ENCODE results near the gene PLEKHB2.
"Not testable (repeated sequence)": the region's sequence is repeated elsewhere in the genome, so short reads cannot be mapped to it uniquely, and the experiment has no call there.

Gene PLEKHB2

DNA sequence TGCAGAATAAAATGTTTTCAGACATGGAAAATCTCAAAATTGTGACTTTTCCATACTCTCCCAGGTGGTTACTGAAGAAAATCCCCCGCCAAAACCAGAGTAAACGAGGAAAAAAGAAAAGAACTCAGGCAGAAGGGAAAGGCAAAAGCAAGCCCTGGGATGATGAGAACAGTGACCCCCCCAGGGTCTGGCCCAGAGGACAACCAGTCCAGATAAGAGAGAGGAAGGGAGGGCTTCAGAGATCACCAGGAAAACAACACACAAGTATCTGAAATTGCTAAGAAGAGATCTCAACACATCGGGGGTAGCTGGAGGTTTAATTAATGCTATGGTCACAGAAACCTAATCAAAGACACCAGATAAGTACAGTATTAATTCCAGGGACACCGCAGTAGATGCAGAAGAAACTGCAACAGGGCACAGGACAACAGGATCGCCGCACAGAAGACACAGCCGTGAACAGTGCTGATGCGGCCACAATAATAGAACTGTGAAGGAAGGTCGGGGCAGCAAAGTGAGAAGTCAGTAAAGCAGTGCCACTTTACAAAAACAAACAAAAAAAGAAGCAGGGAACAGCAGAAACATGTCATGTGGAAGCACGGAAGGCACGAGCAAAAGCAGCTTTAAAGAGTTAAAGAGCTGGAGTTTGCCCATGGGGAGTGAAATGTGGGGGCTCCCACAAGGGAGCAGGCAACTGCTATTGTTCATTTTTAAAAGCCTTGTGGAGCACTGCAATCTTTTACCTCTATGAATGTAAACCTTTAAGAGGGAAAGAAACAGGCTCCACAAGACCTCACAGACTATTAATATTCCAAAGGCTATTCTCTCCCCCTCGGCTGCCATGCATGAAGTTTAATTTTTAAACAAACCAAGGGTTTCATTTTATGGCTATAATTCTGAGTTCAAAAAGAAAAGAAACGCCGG lies 40.3 kb upstream of the PLEKHB2 start:
- H3K4me1 ChIP-seq (ENCODE audit: control insufficient read depth, insufficient read depth, low read depth, low read length): peaks cover 8% of the 10 kb centered on the region
- H3K9ac ChIP-seq (ENCODE audit: low read length): no peak overlapping the region
- H3K4me3 ChIP-seq (ENCODE audit: insufficient read depth in 1 of 2, low read depth in 1 of 2, low read length in 2 of 2): no peak overlapping the region
- H3K23ac ChIP-seq (ENCODE audit: low read length in 2 of 2): no peak overlapping the region
- peak overlapping the region; percentile 35 for H3K27ac ChIP-seq (ENCODE audit: low read length, poor library complexity, severe bottlenecking)
- H2BK15ac ChIP-seq (ENCODE audit: low read depth, poor library complexity, severe bottlenecking): no peak overlapping the region
- peaks cover 8% of the 10 kb centered on the region for H3K79me1 ChIP-seq (replicated peaks; ENCODE audit: low read length, poor library complexity, severe bottlenecking)
- H3K27me3 ChIP-seq (ENCODE audit: control insufficient read depth in 1 of 2, insufficient read depth in 1 of 2, low read length in 2 of 2): no peaks in the 10 kb centered on the region
- H2BK120ac ChIP-seq (ENCODE audit: low read depth, low read length): no peak overlapping the region
- H3K4me2 ChIP-seq (ENCODE audit: low read length, poor library complexity, severe bottlenecking): peak overlapping the region; percentile 10
- H2AK5ac ChIP-seq (ENCODE audit: low read length, severe bottlenecking): no peak overlapping the region
- WGBS: 79% methylated on average over 12 of the region's 14 CpGs
- peaks cover 34 to 63% of the 10 kb centered on the region in 2 experiments for H3K36me3 ChIP-seq (ENCODE audit: control insufficient read depth in 1 of 2, insufficient read depth in 2 of 2, low read depth in 1 of 2, low read length in 2 of 2)
- no peaks in the 10 kb centered on the region for H3K9me3 ChIP-seq (ENCODE audit: control insufficient read depth, low read length)
- H2BK12ac ChIP-seq (ENCODE audit: low read length in 2 of 2): no peak overlapping the region
- H2BK5ac ChIP-seq (ENCODE audit: low read depth, low read length, poor library complexity, severe bottlenecking): no peak overlapping the region
- no peak overlapping the region for H4K8ac ChIP-seq (ENCODE audit: low read length)
- no peak overlapping the region for H3K4ac ChIP-seq (ENCODE audit: low read depth in 1 of 2, low read length in 2 of 2)
- H2AFZ ChIP-seq (ENCODE audit: low read depth, low read length): no peak overlapping the region
- no peak for DNase-seq
- no peak overlapping the region for H4K91ac ChIP-seq (ENCODE audit: low read length)
- H3K18ac ChIP-seq (ENCODE audit: low read depth in 1 of 2, low read length in 2 of 2): no peak overlapping the region
- H3K14ac ChIP-seq (ENCODE audit: low read length in 2 of 2): no peak overlapping the region

DNA sequence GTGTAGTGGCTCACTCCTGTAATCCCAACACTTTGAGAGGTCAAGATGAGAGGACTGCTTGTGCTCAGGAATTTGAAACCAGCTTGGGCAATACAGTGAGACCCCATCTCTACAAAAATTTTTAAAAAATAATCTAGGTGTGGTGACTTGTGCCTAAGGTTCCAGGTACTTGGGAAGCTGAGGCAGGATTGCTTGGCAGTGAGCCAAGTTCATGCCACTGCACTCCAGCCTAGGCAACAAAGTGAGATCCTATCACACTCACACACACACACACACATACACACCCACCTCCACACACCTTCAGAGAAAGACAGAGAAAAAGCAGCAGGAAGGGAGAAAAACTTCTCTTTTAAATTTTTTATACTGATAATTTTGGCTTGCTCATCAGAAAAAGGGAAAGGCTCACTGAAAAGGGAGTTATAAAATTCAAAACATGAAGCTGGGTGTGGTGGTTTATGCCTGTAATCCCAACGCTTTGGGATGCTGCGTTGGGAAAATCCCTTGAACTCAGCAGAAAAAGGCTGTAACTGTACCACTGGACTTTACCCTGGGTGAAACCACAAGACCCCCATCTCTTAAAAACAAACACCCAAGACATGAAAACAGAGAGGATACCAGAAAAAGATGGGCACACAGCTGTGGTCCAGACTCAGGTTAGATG lies 37.5 kb upstream of the PLEKHB2 start:
- Histone ChIP-seq H3K18ac (ENCODE audit: low read depth in 1 of 2, low read length in 2 of 2) (no peak overlapping the region), H3K14ac (ENCODE audit: low read length in 2 of 2) (no peak overlapping the region), H3K9ac (ENCODE audit: low read length) (no peak overlapping the region), H3K9me3 (ENCODE audit: control insufficient read depth, low read length) (no peaks in the 10 kb centered on the region), H2BK15ac (ENCODE audit: low read depth, poor library complexity, severe bottlenecking) (no peak overlapping the region), H2BK12ac (ENCODE audit: low read length in 2 of 2) (no peak overlapping the region), H2AFZ (ENCODE audit: low read depth, low read length) (no peak overlapping the region), H2BK120ac (ENCODE audit: low read depth, low read length) (no peak overlapping the region), H2AK5ac (ENCODE audit: low read length, severe bottlenecking) (no peak overlapping the region), H3K23ac (ENCODE audit: low read length in 2 of 2) (no peak overlapping the region), H4K8ac (ENCODE audit: low read length) (no peak overlapping the region), H3K79me1 (replicated peaks; ENCODE audit: low read length, poor library complexity, severe bottlenecking) (peaks cover 20% of the 10 kb centered on the region), H4K91ac (ENCODE audit: low read length) (no peak overlapping the region), H3K4me1 (ENCODE audit: control insufficient read depth, insufficient read depth, low read depth, low read length) (peaks cover 8% of the 10 kb centered on the region), H3K27ac (ENCODE audit: low read length, poor library complexity, severe bottlenecking) (no peak overlapping the region), H3K36me3 (ENCODE audit: control insufficient read depth in 1 of 2, insufficient read depth in 2 of 2, low read depth in 1 of 2, low read length in 2 of 2) (peaks cover 43 to 67% of the 10 kb centered on the region in 2 experiments), H3K4me2 (ENCODE audit: low read length, poor library complexity, severe bottlenecking) (no peak overlapping the region), H2BK5ac (ENCODE audit: low read depth, low read length, poor library complexity, severe bottlenecking) (no peak overlapping the region), H3K4me3 (ENCODE audit: insufficient read depth in 1 of 2, low read depth in 1 of 2, low read length in 2 of 2) (no peak overlapping the region), H3K27me3 (ENCODE audit: control insufficient read depth in 1 of 2, insufficient read depth in 1 of 2, low read length in 2 of 2) (no peaks in the 10 kb centered on the region), H3K4ac (ENCODE audit: low read depth in 1 of 2, low read length in 2 of 2) (no peak overlapping the region)
- WGBS: 100% methylated on average over 2 of the region's 2 CpGs
- DNase-seq: no peak

DNA sequence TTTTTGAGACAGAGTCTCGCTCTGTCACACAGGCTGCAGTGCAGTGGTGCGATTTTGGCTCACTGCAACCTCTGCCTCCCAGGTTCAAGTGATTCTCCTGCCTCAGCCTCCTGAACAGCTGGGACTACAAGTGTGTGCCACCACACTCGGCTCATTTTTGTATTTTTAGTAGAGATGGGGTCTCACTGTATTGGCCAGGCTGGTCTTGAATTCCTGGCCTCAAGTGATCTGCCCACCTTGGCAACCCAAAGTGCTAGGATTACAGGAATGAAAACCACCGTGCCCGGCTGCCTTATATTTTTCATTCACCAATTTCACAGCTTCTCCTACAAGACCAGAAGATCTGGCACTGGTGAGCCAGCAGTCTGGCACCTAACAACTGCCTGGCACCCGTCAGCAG lies 37.0 kb upstream of the PLEKHB2 start:
- not testable (repeated sequence) for H3K23ac ChIP-seq (ENCODE audit: low read length in 2 of 2); H2BK120ac ChIP-seq (ENCODE audit: low read depth, low read length); H3K4me1 ChIP-seq (ENCODE audit: control insufficient read depth, insufficient read depth, low read depth, low read length); DNase-seq; H4K8ac ChIP-seq (ENCODE audit: low read length); H3K4me2 ChIP-seq (ENCODE audit: low read length, poor library complexity, severe bottlenecking); H3K4ac ChIP-seq (ENCODE audit: low read depth in 1 of 2, low read length in 2 of 2); H3K9me3 ChIP-seq (ENCODE audit: control insufficient read depth, low read length); H2BK15ac ChIP-seq (ENCODE audit: low read depth, poor library complexity, severe bottlenecking); H3K14ac ChIP-seq (ENCODE audit: low read length in 2 of 2); H2BK12ac ChIP-seq (ENCODE audit: low read length in 2 of 2); H2AFZ ChIP-seq (ENCODE audit: low read depth, low read length); H3K27ac ChIP-seq (ENCODE audit: low read length, poor library complexity, severe bottlenecking); H3K18ac ChIP-seq (ENCODE audit: low read depth in 1 of 2, low read length in 2 of 2); H4K91ac ChIP-seq (ENCODE audit: low read length); H3K4me3 ChIP-seq (ENCODE audit: insufficient read depth in 1 of 2, low read depth in 1 of 2, low read length in 2 of 2); H3K27me3 ChIP-seq (ENCODE audit: control insufficient read depth in 1 of 2, insufficient read depth in 1 of 2, low read length in 2 of 2); H2BK5ac ChIP-seq (ENCODE audit: low read depth, low read length, poor library complexity, severe bottlenecking); H2AK5ac ChIP-seq (ENCODE audit: low read length, severe bottlenecking); H3K9ac ChIP-seq (ENCODE audit: low read length)
- peaks cover 20% of the 10 kb centered on the region for H3K79me1 ChIP-seq (replicated peaks; ENCODE audit: low read length, poor library complexity, severe bottlenecking)
- H3K36me3 ChIP-seq (ENCODE audit: control insufficient read depth in 1 of 2, insufficient read depth in 2 of 2, low read depth in 1 of 2, low read length in 2 of 2): peaks cover 44 to 68% of the 10 kb centered on the region in 2 experiments
- WGBS: 97% methylated on average over 6 of the region's 6 CpGs

DNA sequence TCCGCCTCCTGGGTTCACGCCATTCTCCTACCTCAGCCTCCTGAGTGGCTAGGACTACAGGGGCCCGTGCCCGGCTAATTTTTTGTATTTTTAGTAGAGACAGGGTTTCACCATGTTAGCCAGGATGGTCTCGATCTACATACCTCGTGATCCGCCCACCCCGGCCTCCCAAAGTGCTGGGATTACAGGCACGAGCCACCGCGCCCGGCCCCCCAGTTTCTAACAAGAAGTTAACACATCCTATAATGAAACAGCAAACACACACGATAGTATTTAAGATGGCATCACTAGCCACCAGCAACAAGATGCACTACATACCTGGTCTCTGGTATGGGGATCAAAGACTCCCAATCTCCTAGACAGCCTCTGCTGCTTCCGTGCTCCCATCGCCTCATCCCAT lies 29.6 kb upstream of the PLEKHB2 start:
- H3K27ac ChIP-seq (ENCODE audit: low read length, poor library complexity, severe bottlenecking); H3K9ac ChIP-seq (ENCODE audit: low read length); DNase-seq; H2AK5ac ChIP-seq (ENCODE audit: low read length, severe bottlenecking); H3K18ac ChIP-seq (ENCODE audit: low read depth in 1 of 2, low read length in 2 of 2); H4K8ac ChIP-seq (ENCODE audit: low read length); H3K4me3 ChIP-seq (ENCODE audit: insufficient read depth in 1 of 2, low read depth in 1 of 2, low read length in 2 of 2); H3K9me3 ChIP-seq (ENCODE audit: control insufficient read depth, low read length); H3K14ac ChIP-seq (ENCODE audit: low read length in 2 of 2); H3K27me3 ChIP-seq (ENCODE audit: control insufficient read depth in 1 of 2, insufficient read depth in 1 of 2, low read length in 2 of 2); H2BK15ac ChIP-seq (ENCODE audit: low read depth, poor library complexity, severe bottlenecking); H3K4me2 ChIP-seq (ENCODE audit: low read length, poor library complexity, severe bottlenecking); H3K4me1 ChIP-seq (ENCODE audit: control insufficient read depth, insufficient read depth, low read depth, low read length); H3K4ac ChIP-seq (ENCODE audit: low read depth in 1 of 2, low read length in 2 of 2); H4K91ac ChIP-seq (ENCODE audit: low read length); H2AFZ ChIP-seq (ENCODE audit: low read depth, low read length); H2BK120ac ChIP-seq (ENCODE audit: low read depth, low read length); H2BK5ac ChIP-seq (ENCODE audit: low read depth, low read length, poor library complexity, severe bottlenecking); H3K23ac ChIP-seq (ENCODE audit: low read length in 2 of 2): not testable (repeated sequence)
- Histone ChIP-seq H3K36me3 (ENCODE audit: control insufficient read depth in 1 of 2, insufficient read depth in 2 of 2, low read depth in 1 of 2, low read length in 2 of 2) (peaks cover 63 to 84% of the 10 kb centered on the region in 2 experiments), H3K79me1 (replicated peaks; ENCODE audit: low read length, poor library complexity, severe bottlenecking) (peaks cover 24% of the 10 kb centered on the region), H2BK12ac (ENCODE audit: low read length in 2 of 2) (peak overlapping the region; percentile 2 to 11)
- 97% methylated on average over 13 of the region's 15 CpGs for WGBS

Measured in mesenchymal stem cell (in vitro differentiated cells and primary cell).